ENCODE measurements around the gene AK1.
"Not testable (repeated sequence)": the region's sequence is repeated elsewhere in the genome, so short reads cannot be mapped to it uniquely, and the experiment has no call there.

AK1 gene

GRCh38 chr9:127847178-127847510, 30.3 kb downstream of the AK1 start:
- Histone ChIP-seq H3K27me3 (ENCODE audit: control insufficient read depth in 1 of 2, insufficient read depth in 2 of 2, low read length in 2 of 2) (no peaks in the 10 kb centered on the region), H3K9ac (ENCODE audit: low read length in 2 of 2) (no peak overlapping the region), H3K9me3 (ENCODE audit: control insufficient read depth in 2 of 2, low read length in 2 of 2) (peaks cover 0 to 8% of the 10 kb centered on the region in 2 donors), H3K27ac (ENCODE audit: low read length) (no peak overlapping the region), H3K36me3 (ENCODE audit: control insufficient read depth in 2 of 2, insufficient read depth in 2 of 2, low read length in 2 of 2) (no peaks in the 10 kb centered on the region), H3K4me1 (ENCODE audit: control insufficient read depth, insufficient read depth, low read length) (peaks cover 11% of the 10 kb centered on the region), H3K4me3 (ENCODE audit: low read length in 2 of 2) (no peak overlapping the region)

GRCh38 chr9:127846443-127847177, 30.9 kb downstream of the AK1 start:
- Histone ChIP-seq H3K4me3 (ENCODE audit: low read length in 2 of 2) (no peak overlapping the region), H3K9ac (ENCODE audit: low read length in 2 of 2) (no peak overlapping the region), H3K4me1 (ENCODE audit: control insufficient read depth, insufficient read depth, low read length) (peaks cover 11% of the 10 kb centered on the region), H3K36me3 (ENCODE audit: control insufficient read depth in 2 of 2, insufficient read depth in 2 of 2, low read length in 2 of 2) (no peaks in the 10 kb centered on the region), H3K27ac (ENCODE audit: low read length) (peak overlapping the region; percentile 11), H3K9me3 (ENCODE audit: control insufficient read depth in 2 of 2, low read length in 2 of 2) (peaks cover 0 to 8% of the 10 kb centered on the region in 2 donors), H3K27me3 (ENCODE audit: control insufficient read depth in 1 of 2, insufficient read depth in 2 of 2, low read length in 2 of 2) (no peaks in the 10 kb centered on the region)

DNA sequence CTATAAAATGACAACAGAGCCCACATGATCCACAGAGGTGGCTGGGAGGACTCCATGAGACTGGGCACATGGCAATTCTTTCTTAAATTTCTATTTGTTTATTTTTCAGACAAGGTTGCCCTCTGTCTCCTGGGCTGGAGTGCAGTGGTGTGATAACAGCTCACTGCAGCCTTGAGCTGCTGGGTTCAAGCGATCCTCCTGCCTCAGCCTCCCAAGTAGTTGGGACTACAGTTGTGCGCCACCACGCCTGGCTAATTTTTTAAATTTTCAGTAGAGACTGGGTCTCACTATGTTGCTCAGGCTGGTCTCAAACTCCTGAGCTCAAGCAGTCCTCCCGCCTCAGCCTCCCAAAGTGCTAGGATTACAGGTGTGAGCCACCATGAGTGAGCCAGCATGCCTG, 31.9 kb downstream of the AK1 start:
- H3K9me3 ChIP-seq (ENCODE audit: control insufficient read depth in 2 of 2, low read length in 2 of 2); H3K4me3 ChIP-seq (ENCODE audit: low read length in 2 of 2); H3K27me3 ChIP-seq (ENCODE audit: control insufficient read depth in 1 of 2, insufficient read depth in 2 of 2, low read length in 2 of 2); H3K9ac ChIP-seq (ENCODE audit: low read length in 2 of 2); H3K36me3 ChIP-seq (ENCODE audit: control insufficient read depth in 2 of 2, insufficient read depth in 2 of 2, low read length in 2 of 2): not testable (repeated sequence)
- Histone ChIP-seq H3K4me1 (ENCODE audit: control insufficient read depth, insufficient read depth, low read length) (peaks cover 11% of the 10 kb centered on the region), H3K27ac (ENCODE audit: low read length) (peak overlapping the region; percentile 46)

- H3K4me1 ChIP-seq (ENCODE audit: control insufficient read depth, insufficient read depth, low read length), result peaks cover 11% of the 10 kb centered on the region
- peaks cover 0 to 8% of the 10 kb centered on the region in 2 donors for H3K9me3 ChIP-seq (ENCODE audit: control insufficient read depth in 2 of 2, low read length in 2 of 2)
- no peaks in the 10 kb centered on the region for H3K36me3 ChIP-seq (ENCODE audit: control insufficient read depth in 2 of 2, insufficient read depth in 2 of 2, low read length in 2 of 2)
- no peaks in the 10 kb centered on the region for H3K27me3 ChIP-seq (ENCODE audit: control insufficient read depth in 1 of 2, insufficient read depth in 2 of 2, low read length in 2 of 2)
- no peak overlapping the region for H3K9ac ChIP-seq (ENCODE audit: low read length in 2 of 2)
- H3K4me3 ChIP-seq (ENCODE audit: low read length in 2 of 2), result no peak overlapping the region
- peak overlapping the region; percentile 46 for H3K27ac ChIP-seq (ENCODE audit: low read length)
These were observed 32.6 kb downstream of the AK1 start for GRCh38 chr9:127844821-127845359.

DNA sequence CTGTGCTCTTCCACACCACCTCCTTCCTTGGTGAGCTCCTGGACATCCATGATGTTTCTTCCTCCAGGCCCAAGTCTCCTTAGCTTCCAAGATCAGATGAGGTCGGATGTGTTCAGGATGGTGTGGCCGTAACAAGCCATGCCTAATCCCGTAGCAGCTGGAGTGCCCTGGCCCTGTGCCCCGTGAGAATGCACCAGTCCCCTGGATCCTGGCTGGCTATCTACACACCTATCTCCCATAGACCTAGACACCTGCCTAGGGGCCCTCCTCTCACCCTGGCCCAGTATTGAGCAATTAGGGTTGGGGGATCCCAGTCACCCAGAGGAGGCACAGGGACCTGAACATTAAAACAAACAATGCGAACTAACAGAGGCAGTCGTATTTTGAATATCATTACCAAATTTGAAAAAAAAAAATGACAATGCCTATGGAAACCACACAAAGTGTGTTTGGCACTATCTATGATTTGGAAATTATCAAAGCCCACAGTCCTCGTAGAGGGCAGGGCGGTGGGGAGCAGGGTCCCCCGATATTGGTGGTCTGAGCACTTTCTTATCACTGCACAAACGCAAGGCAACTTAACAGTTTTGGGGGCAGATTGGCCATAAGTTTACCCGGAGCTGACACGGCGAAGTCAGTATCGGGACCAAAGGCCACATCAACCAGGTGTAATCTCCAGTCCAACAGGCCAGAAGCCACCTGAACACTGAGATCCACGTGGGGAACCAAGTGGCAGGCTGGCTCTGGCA, 36.2 kb downstream of the AK1 start:
- Histone ChIP-seq H3K9me3 (ENCODE audit: control insufficient read depth in 2 of 2, low read length in 2 of 2) (no peaks in the 10 kb centered on the region), H3K9ac (ENCODE audit: low read length in 2 of 2) (no peak overlapping the region), H3K36me3 (ENCODE audit: control insufficient read depth in 2 of 2, insufficient read depth in 2 of 2, low read length in 2 of 2) (no peaks in the 10 kb centered on the region), H3K27ac (ENCODE audit: low read length) (no peak overlapping the region), H3K4me3 (ENCODE audit: low read length in 2 of 2) (no peak overlapping the region), H3K27me3 (ENCODE audit: control insufficient read depth in 1 of 2, insufficient read depth in 2 of 2, low read length in 2 of 2) (no peaks in the 10 kb centered on the region), H3K4me1 (ENCODE audit: control insufficient read depth, insufficient read depth, low read length) (peaks cover 18% of the 10 kb centered on the region)

- Histone ChIP-seq H3K4me3 (ENCODE audit: low read length in 2 of 2) (no peak overlapping the region), H3K9ac (ENCODE audit: low read length in 2 of 2) (peak overlapping the region in 1 of 2 donors; percentile 32), H3K9me3 (ENCODE audit: control insufficient read depth in 2 of 2, low read length in 2 of 2) (no peaks in the 10 kb centered on the region), H3K27ac (ENCODE audit: low read length) (peak overlapping the region; percentile 69), H3K27me3 (ENCODE audit: control insufficient read depth in 1 of 2, insufficient read depth in 2 of 2, low read length in 2 of 2) (no peaks in the 10 kb centered on the region), H3K4me1 (ENCODE audit: control insufficient read depth, insufficient read depth, low read length) (peaks cover 27% of the 10 kb centered on the region), H3K36me3 (ENCODE audit: control insufficient read depth in 2 of 2, insufficient read depth in 2 of 2, low read length in 2 of 2) (no peaks in the 10 kb centered on the region)
These were observed 38.9 kb downstream of the AK1 start for GRCh38 chr9:127838375-127839078.

- H3K9ac ChIP-seq (ENCODE audit: low read length in 2 of 2), result no peak overlapping the region
These were observed 40.1 kb downstream of the AK1 start for GRCh38 chr9:127837346-127837745.

DNA sequence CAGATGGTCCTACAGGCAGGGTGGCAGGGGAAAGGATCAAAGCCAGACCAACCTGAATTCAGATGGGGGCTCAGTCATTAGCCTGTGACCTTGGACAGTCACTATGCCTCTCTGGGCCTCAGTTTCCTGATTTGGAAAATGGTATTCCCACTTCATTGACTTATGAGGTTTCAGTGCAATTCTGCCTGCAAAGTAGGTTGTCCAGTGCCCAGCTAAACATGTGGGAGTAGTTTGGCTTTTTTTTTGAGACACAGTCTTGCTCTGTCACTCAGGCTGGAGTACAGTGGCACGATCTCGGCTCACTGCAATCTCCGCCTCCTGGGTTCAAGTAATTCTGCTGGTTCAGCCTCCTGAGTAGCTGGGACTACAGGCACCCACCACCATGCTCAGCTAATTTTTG, 40.9 kb downstream of the AK1 start:
- H3K9ac ChIP-seq (ENCODE audit: low read length in 2 of 2), result peak overlapping the region in 1 of 2 donors; percentile 51
- H3K4me3 ChIP-seq (ENCODE audit: low read length in 2 of 2); H3K9me3 ChIP-seq (ENCODE audit: control insufficient read depth in 2 of 2, low read length in 2 of 2); H3K27ac ChIP-seq (ENCODE audit: low read length); H3K36me3 ChIP-seq (ENCODE audit: control insufficient read depth in 2 of 2, insufficient read depth in 2 of 2, low read length in 2 of 2); H3K27me3 ChIP-seq (ENCODE audit: control insufficient read depth in 1 of 2, insufficient read depth in 2 of 2, low read length in 2 of 2): not testable (repeated sequence)
- peaks cover 33% of the 10 kb centered on the region for H3K4me1 ChIP-seq (ENCODE audit: control insufficient read depth, insufficient read depth, low read length)

More at GRCh38 chr9:127837346-127837745, 40.1 kb downstream of the AK1 start:
- Histone ChIP-seq H3K27me3 (ENCODE audit: control insufficient read depth in 1 of 2, insufficient read depth in 2 of 2, low read length in 2 of 2) (no peaks in the 10 kb centered on the region), H3K4me1 (ENCODE audit: control insufficient read depth, insufficient read depth, low read length) (peaks cover 33% of the 10 kb centered on the region), H3K36me3 (ENCODE audit: control insufficient read depth in 2 of 2, insufficient read depth in 2 of 2, low read length in 2 of 2) (no peaks in the 10 kb centered on the region), H3K27ac (ENCODE audit: low read length) (no peak overlapping the region), H3K9me3 (ENCODE audit: control insufficient read depth in 2 of 2, low read length in 2 of 2) (no peaks in the 10 kb centered on the region), H3K4me3 (ENCODE audit: low read length in 2 of 2) (no peak overlapping the region)

GRCh38 chr9:127835991-127836516, 41.4 kb downstream of the AK1 start:
- Histone ChIP-seq H3K9ac (ENCODE audit: low read length in 2 of 2) (peak overlapping the region in 1 of 2 donors; percentile 51), H3K27me3 (ENCODE audit: control insufficient read depth in 1 of 2, insufficient read depth in 2 of 2, low read length in 2 of 2) (no peaks in the 10 kb centered on the region), H3K4me3 (ENCODE audit: low read length in 2 of 2) (no peak overlapping the region), H3K27ac (ENCODE audit: low read length) (peak overlapping the region; percentile 37), H3K4me1 (ENCODE audit: control insufficient read depth, insufficient read depth, low read length) (peaks cover 33% of the 10 kb centered on the region), H3K36me3 (ENCODE audit: control insufficient read depth in 2 of 2, insufficient read depth in 2 of 2, low read length in 2 of 2) (no peaks in the 10 kb centered on the region), H3K9me3 (ENCODE audit: control insufficient read depth in 2 of 2, low read length in 2 of 2) (no peaks in the 10 kb centered on the region)

GRCh38 chr9:127833555-127833954, 43.9 kb downstream of the AK1 start:
- Histone ChIP-seq H3K9ac (ENCODE audit: low read length in 2 of 2) (no peak overlapping the region), H3K9me3 (ENCODE audit: control insufficient read depth in 2 of 2, low read length in 2 of 2) (no peaks in the 10 kb centered on the region), H3K4me1 (ENCODE audit: control insufficient read depth, insufficient read depth, low read length) (peaks cover 32% of the 10 kb centered on the region), H3K4me3 (ENCODE audit: low read length in 2 of 2) (no peak overlapping the region), H3K27me3 (ENCODE audit: control insufficient read depth in 1 of 2, insufficient read depth in 2 of 2, low read length in 2 of 2) (peaks cover 4 to 5% of the 10 kb centered on the region in 2 donors), H3K27ac (ENCODE audit: low read length) (no peak overlapping the region), H3K36me3 (ENCODE audit: control insufficient read depth in 2 of 2, insufficient read depth in 2 of 2, low read length in 2 of 2) (no peaks in the 10 kb centered on the region)
